HTERT RPE-1 (cell line): ENCODE results near the gene BTBD7.
"Not testable (repeated sequence)": the region's sequence is repeated elsewhere in the genome, so short reads cannot be mapped to it uniquely, and the experiment has no call there.

Experiments
- in situ Hi-C: fragments of 300-500 bp; cut with MboI; formaldehyde crosslinking; loops from 4 replicates; pipeline ENCODE4 v1.14.3; 2020; ENCODE audit warnings: low sequenced_read_pairs

BTBD7 gene

GRCh38 chr14:93332853-93333630, at the start of gene BTBD7:
Gene BTBD7, minus strand, starts transcription at chr14:93333036. Its CDS starts 36,985 bp downstream, at chr14:93296051.
- in situ Hi-C loops, result no loop called here

GRCh38 chr14:93381644-93382043, 48.8 kb upstream of the BTBD7 start:
- in situ Hi-C loops, result no loop called here

- in situ Hi-C loops, result no loop called here
These were observed 47.0 kb upstream of the BTBD7 start for GRCh38 chr14:93379831-93380230.

GRCh38 chr14:93375673-93376156, 42.9 kb upstream of the BTBD7 start:
- in situ Hi-C loops, result no loop called here

GRCh38 chr14:93369713-93370266, 37.0 kb upstream of the BTBD7 start:
- in situ Hi-C loops, result no loop called here

GRCh38 chr14:93368996-93369712, 36.3 kb upstream of the BTBD7 start:
- in situ Hi-C loops, result no loop called here

- in situ Hi-C loops, result not testable (repeated sequence)
These were observed 22.0 kb upstream of the BTBD7 start for GRCh38 chr14:93354873-93355272.

GRCh38 chr14:93348292-93348691, 15.5 kb upstream of the BTBD7 start:
- in situ Hi-C loops, result no loop called here

- in situ Hi-C loops, result no loop called here
These were observed 15.0 kb upstream of the BTBD7 start for GRCh38 chr14:93347850-93348249.

- in situ Hi-C loops, result no loop called here
These were observed 14.3 kb upstream of the BTBD7 start, which contains the start of gene COX8C for GRCh38 chr14:93346926-93347721. Gene COX8C, plus strand, starts transcription at chr14:93347182. Its CDS starts 87 bp downstream, at chr14:93347269.

GRCh38 chr14:93343797-93344196, 11.0 kb upstream of the BTBD7 start:
- in situ Hi-C loops, result no loop called here

GRCh38 chr14:93343266-93343665, 10.4 kb upstream of the BTBD7 start:
- in situ Hi-C loops, result no loop called here

- in situ Hi-C loops, result no loop called here
These were observed 5.0 kb upstream of the BTBD7 start for GRCh38 chr14:93337884-93338283.

- in situ Hi-C loops, result no loop called here
These were observed 4.4 kb upstream of the BTBD7 start for GRCh38 chr14:93337143-93337753.

GRCh38 chr14:93333631-93334103, 831 bp upstream of the BTBD7 start:
- in situ Hi-C loops, result no loop called here

GRCh38 chr14:93332397-93332852, 411 bp downstream of the BTBD7 start:
- in situ Hi-C loops, result no loop called here

- in situ Hi-C loops, result no loop called here
These were observed 974 bp downstream of the BTBD7 start for GRCh38 chr14:93331728-93332396.

- in situ Hi-C loops, result no loop called here
These were observed 1.7 kb downstream of the BTBD7 start for GRCh38 chr14:93331002-93331727.

GRCh38 chr14:93330609-93331000, 2.2 kb downstream of the BTBD7 start:
- in situ Hi-C loops, result no loop called here
